Stomach smooth muscle (tissue), 2 donors: ENCODE results near the gene FBXL5.

Source experiments
- H3K27ac ChIP-seq: one replicate; pipeline ENCODE4 v1.7.0; 2013; ENCODE audit warnings: mild to moderate bottlenecking, low read length, inconsistent platforms
- H3K27me3 ChIP-seq, 2 donors: one replicate each; pipeline ENCODE4 v1.7.0; 2013; ENCODE audit warnings: low read length in 2 of 2; ENCODE audit not compliant: insufficient read depth in 2 of 2, control insufficient read depth in 1 of 2
- H3K36me3 ChIP-seq, 2 donors: one replicate each; pipeline ENCODE4 v1.7.0; 2013; ENCODE audit warnings: low read length in 2 of 2; ENCODE audit not compliant: control insufficient read depth in 2 of 2, insufficient read depth in 2 of 2
- H3K4me1 ChIP-seq: one replicate; pipeline ENCODE4 v1.7.0; 2013; ENCODE audit warnings: low read length; ENCODE audit not compliant: control insufficient read depth, insufficient read depth
- H3K4me3 ChIP-seq, 2 donors: one replicate each; pipeline ENCODE4 v1.7.0; 2013; ENCODE audit warnings: low read length in 2 of 2
- H3K9ac ChIP-seq, 2 donors: one replicate each; pipeline ENCODE4 v1.7.0; 2013; ENCODE audit warnings: low read length in 2 of 2, mild to moderate bottlenecking in 1 of 2
- H3K9me3 ChIP-seq, 2 donors: one replicate each; pipeline ENCODE4 v1.7.0; 2013; ENCODE audit warnings: low read length in 2 of 2; ENCODE audit not compliant: control insufficient read depth in 2 of 2
- donor health status: healthy.
- donor health status: Pancreatic carcinoma.

The FBXL5 gene

GRCh38 chr4:15676039-15676438 lies 20.9 kb upstream of the FBXL5 start:
- H3K36me3 ChIP-seq: no peaks in the 10 kb centered on the region
- H3K9me3 ChIP-seq: no peaks in the 10 kb centered on the region
- H3K27me3 ChIP-seq: no peaks in the 10 kb centered on the region
- H3K27ac ChIP-seq: no peak overlapping the region
- no peak overlapping the region for H3K4me3 ChIP-seq
- no peak overlapping the region for H3K9ac ChIP-seq
- H3K4me1 ChIP-seq: peaks cover under 1% of the 10 kb centered on the region

- Histone ChIP-seq H3K27me3 (no peaks in the 10 kb centered on the region), H3K9ac (no peak overlapping the region), H3K36me3 (no peaks in the 10 kb centered on the region), H3K9me3 (no peaks in the 10 kb centered on the region), H3K4me1 (no peaks in the 10 kb centered on the region), H3K4me3 (no peak overlapping the region), H3K27ac (no peak overlapping the region)
These were observed 20.2 kb upstream of the FBXL5 start for GRCh38 chr4:15675356-15675755.

- H3K4me1 ChIP-seq: no peaks in the 10 kb centered on the region
- H3K27me3 ChIP-seq: no peaks in the 10 kb centered on the region
- no peak overlapping the region for H3K4me3 ChIP-seq
- no peak overlapping the region for H3K9ac ChIP-seq
- no peaks in the 10 kb centered on the region for H3K36me3 ChIP-seq
- H3K27ac ChIP-seq: no peak overlapping the region
- H3K9me3 ChIP-seq: no peaks in the 10 kb centered on the region
These were observed 19.8 kb upstream of the FBXL5 start for GRCh38 chr4:15674926-15675325.

- Histone ChIP-seq H3K9me3 (no peaks in the 10 kb centered on the region), H3K4me1 (no peaks in the 10 kb centered on the region), H3K27ac (no peak overlapping the region), H3K27me3 (no peaks in the 10 kb centered on the region), H3K9ac (no peak overlapping the region), H3K36me3 (no peaks in the 10 kb centered on the region), H3K4me3 (no peak overlapping the region)
These were observed 18.9 kb upstream of the FBXL5 start for GRCh38 chr4:15674046-15674445.

GRCh38 chr4:15673337-15673736 lies 18.2 kb upstream of the FBXL5 start:
- Histone ChIP-seq H3K4me1 (no peaks in the 10 kb centered on the region), H3K9ac (no peak overlapping the region), H3K27ac (no peak overlapping the region), H3K4me3 (no peak overlapping the region), H3K9me3 (no peaks in the 10 kb centered on the region), H3K27me3 (no peaks in the 10 kb centered on the region), H3K36me3 (no peaks in the 10 kb centered on the region)

GRCh38 chr4:15672101-15672500 lies 16.9 kb upstream of the FBXL5 start:
- Histone ChIP-seq H3K4me1 (no peaks in the 10 kb centered on the region), H3K36me3 (no peaks in the 10 kb centered on the region), H3K27me3 (no peaks in the 10 kb centered on the region), H3K4me3 (no peak overlapping the region), H3K9me3 (no peaks in the 10 kb centered on the region), H3K27ac (no peak overlapping the region), H3K9ac (no peak overlapping the region)

- Histone ChIP-seq H3K9ac (no peak overlapping the region), H3K27me3 (no peaks in the 10 kb centered on the region), H3K36me3 (no peaks in the 10 kb centered on the region), H3K27ac (no peak overlapping the region), H3K4me1 (no peaks in the 10 kb centered on the region), H3K9me3 (no peaks in the 10 kb centered on the region), H3K4me3 (no peak overlapping the region)
These were observed 15.4 kb upstream of the FBXL5 start for GRCh38 chr4:15670576-15670975.

GRCh38 chr4:15668566-15669435 lies 13.6 kb upstream of the FBXL5 start:
- Histone ChIP-seq H3K9ac (no peak overlapping the region), H3K4me1 (no peaks in the 10 kb centered on the region), H3K4me3 (no peak overlapping the region), H3K9me3 (no peaks in the 10 kb centered on the region), H3K27ac (no peak overlapping the region), H3K36me3 (no peaks in the 10 kb centered on the region), H3K27me3 (no peaks in the 10 kb centered on the region)

GRCh38 chr4:15667006-15667405 lies 11.8 kb upstream of the FBXL5 start:
- no peaks in the 10 kb centered on the region for H3K4me1 ChIP-seq
- H3K9me3 ChIP-seq: no peaks in the 10 kb centered on the region
- H3K36me3 ChIP-seq: no peaks in the 10 kb centered on the region
- no peak overlapping the region for H3K9ac ChIP-seq
- no peak overlapping the region for H3K27ac ChIP-seq
- H3K4me3 ChIP-seq: no peak overlapping the region
- H3K27me3 ChIP-seq: no peaks in the 10 kb centered on the region

- Histone ChIP-seq H3K9ac (no peak overlapping the region), H3K4me1 (no peaks in the 10 kb centered on the region), H3K36me3 (no peaks in the 10 kb centered on the region), H3K9me3 (no peaks in the 10 kb centered on the region), H3K4me3 (no peak overlapping the region), H3K27ac (no peak overlapping the region), H3K27me3 (no peaks in the 10 kb centered on the region)
These were observed 10.7 kb upstream of the FBXL5 start for GRCh38 chr4:15665753-15666365.
